Upper lobe of left lung (tissue), 4 donors: Measurements from ENCODE around the gene ITGB3.

ENCODE experiments used
- POLR2A ChIP-seq, 4 donors: fragments of 450-650 bp; IDR thresholded peaks; one replicate each; pipeline ENCODE4 v1.5.1; 2016 to 2017; ENCODE audit warnings: antibody characterized with exemption in 4 of 4, mild to moderate bottlenecking in 2 of 4
- TF ChIP-seq, protein P1 (sequence below), 6 experiments: fragments of 450-650 bp in 4 of 6; fragments of 200-600 bp in 2 of 6; sonication (generic) in 2 of 6; IDR thresholded peaks; one replicate each; pipeline ENCODE4 v1.5.1; 2016 to 2019; ENCODE audit warnings: antibody characterized with exemption in 6 of 6

DNA sequence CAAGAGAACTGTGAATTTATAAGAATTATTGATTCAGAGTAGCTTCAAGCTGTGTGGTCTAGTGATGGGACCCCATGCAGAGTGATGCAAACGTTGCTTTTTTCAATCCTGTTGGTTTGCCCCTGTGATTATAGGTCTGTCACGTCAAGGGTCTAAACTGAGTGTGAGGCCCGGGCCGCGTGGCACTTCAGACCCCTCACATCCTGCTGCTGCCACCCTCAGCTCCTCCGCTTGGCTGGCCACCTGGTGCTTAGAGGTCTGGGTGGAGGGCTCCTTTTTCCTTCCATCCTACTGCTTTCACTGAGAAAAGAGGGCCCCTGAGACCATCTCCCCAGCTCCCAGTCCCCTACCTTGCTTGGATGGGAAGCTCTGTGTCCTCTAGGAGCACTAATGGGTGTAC, 32.5 kb upstream of the ITGB3 start:
- TF ChIP-seq, protein P1, sequence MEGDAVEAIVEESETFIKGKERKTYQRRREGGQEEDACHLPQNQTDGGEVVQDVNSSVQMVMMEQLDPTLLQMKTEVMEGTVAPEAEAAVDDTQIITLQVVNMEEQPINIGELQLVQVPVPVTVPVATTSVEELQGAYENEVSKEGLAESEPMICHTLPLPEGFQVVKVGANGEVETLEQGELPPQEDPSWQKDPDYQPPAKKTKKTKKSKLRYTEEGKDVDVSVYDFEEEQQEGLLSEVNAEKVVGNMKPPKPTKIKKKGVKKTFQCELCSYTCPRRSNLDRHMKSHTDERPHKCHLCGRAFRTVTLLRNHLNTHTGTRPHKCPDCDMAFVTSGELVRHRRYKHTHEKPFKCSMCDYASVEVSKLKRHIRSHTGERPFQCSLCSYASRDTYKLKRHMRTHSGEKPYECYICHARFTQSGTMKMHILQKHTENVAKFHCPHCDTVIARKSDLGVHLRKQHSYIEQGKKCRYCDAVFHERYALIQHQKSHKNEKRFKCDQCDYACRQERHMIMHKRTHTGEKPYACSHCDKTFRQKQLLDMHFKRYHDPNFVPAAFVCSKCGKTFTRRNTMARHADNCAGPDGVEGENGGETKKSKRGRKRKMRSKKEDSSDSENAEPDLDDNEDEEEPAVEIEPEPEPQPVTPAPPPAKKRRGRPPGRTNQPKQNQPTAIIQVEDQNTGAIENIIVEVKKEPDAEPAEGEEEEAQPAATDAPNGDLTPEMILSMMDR (IDR thresholded peaks at IDR 0.05) = no peak
- no peak for TF ChIP-seq POLR2A (IDR thresholded peaks at IDR 0.05)
